ENCODE measurements around the gene FHIP1B.

The FHIP1B gene

GRCh38 chr11:6238902-6239301 is 4.5 kb upstream of the FHIP1B start, which contains the start of gene CNGA4:
Gene CNGA4 (plus strand): TSS chr11:6239089. CDS start chr11:6239207, 118 bp downstream.
- no peak for DNase-seq

DNA sequence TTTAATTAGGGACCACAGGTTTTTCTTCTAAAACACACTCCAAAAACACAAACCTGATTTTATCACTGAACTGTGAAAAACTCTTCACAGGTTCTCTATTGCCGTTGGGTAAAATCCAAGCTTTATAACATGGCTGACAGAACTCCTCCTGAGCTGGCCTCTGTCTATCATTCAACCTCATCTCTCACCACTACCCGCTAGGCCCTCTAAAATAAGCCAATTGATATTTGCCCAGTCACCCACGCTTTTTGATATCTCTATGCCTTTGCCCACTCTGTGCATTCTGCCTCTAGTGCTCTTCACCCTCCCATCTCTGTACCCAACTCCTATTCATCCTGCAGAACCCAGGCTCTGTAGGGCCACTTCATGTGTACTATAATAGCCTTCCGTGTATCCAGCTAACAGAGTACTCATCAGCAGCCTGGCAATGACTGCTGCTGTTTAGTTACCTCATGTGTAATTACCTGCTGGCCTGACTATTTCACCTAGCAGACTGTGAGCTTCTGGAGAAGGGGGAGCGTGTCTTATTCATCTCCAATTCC is 3.4 kb upstream of the FHIP1B start:
- DNase-seq: no peak

- no peak for DNase-seq
Measured at GRCh38 chr11:6237266-6237665, 2.8 kb upstream of the FHIP1B start.

GRCh38 chr11:6233984-6234386 is 451 bp downstream of the FHIP1B start:
- DNase-seq: no peak

- DNase-seq: no peak
Measured at GRCh38 chr11:6232899-6233298, 1.5 kb downstream of the FHIP1B start.

DNA sequence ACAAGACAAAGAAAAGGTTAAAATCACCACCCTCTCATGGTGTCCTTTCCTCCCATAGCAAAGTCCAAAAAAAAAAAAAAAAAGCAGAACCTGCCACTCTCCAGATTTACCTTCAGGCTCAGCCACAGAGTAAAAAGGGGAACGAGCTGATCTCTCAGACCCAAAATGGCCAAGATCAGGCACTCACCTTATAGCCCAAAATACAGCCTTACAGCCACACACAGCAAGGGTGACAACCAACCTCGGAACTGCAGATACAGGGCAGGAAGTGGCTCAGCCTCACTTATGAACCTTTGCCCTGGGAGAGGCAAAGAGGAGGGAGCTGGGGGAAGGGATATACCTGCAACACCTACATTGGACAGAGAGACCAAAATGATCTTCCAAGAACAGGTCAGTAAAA is 4.5 kb downstream of the FHIP1B start:
- peak; percentile 11 to 25 for DNase-seq

GRCh38 chr11:6228520-6228919 is 5.9 kb downstream of the FHIP1B start:
- no peak for DNase-seq

DNA sequence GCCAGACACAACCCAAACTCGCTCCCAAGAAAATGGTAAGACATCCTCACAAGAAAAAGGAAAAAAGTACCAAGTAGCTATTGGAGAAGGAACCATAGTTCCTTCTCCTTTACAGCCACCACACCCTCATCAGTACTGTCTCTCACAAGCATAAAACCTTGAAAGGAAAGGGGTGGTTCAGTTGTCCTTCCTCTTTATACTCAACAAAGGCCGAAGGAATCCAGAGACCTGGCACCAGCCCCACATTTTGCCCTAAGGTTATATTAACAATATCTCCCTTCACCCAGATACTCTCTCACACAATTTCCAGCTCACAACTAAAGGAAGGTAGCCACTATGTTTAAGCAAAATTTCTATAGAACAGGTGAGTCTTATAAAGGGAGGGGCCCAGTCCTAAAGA is 8.5 kb downstream of the FHIP1B start:
- peak; percentile 62 to 69 for DNase-seq

GRCh38 chr11:6225024-6225423 is 9.4 kb downstream of the FHIP1B start:
- DNase-seq: no peak

DNA sequence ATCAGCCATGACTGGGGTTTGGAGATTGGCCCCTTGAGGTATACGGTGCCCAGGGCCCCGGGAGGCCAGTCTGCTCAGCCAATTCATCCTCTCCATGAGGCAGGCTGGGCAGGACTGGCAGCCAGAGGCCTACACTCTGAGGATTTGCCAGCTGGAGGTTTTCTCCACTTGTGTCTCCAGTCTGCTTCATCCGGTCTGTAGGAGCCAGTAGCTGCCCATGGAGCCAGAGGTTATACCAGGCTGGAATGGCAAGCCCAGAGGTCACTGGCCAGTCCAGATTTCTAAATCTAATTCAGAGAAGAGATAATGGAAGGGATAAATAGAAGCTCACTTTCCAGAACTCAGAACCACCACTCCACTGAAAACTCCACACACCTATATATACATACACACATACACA is 10.0 kb downstream of the FHIP1B start:
- DNase-seq: no peak

GRCh38 chr11:6223854-6224253 is 10.6 kb downstream of the FHIP1B start:
- no peak for DNase-seq

GRCh38 chr11:6219359-6219758 is 15.1 kb downstream of the FHIP1B start:
- no peak for DNase-seq

GRCh38 chr11:6217722-6218121 is 16.7 kb downstream of the FHIP1B start:
- DNase-seq: no peak

DNA sequence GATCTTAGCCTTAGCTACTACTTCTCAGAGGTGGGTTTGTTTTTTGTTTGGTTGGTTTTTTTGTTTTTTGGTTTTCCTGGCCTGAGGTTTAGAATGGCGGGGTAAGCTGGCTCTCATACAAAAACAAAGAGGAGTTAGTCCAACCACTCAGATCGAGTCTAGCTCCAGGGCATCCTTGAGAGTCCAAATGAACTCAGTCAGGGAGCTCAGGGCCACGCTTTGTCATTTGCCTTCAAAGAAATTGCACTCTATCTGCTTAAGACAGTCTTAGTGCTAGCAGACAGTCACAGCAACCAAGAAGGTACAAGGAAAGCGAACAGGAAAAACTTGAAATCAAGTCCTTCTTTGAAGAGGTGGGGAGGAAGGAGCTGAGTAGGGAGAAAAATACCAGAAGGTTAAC is 17.9 kb downstream of the FHIP1B start:
- no peak for DNase-seq

- DNase-seq: no peak
Measured at GRCh38 chr11:6214530-6214929, 19.9 kb downstream of the FHIP1B start.

- DNase-seq: no peak
Measured at GRCh38 chr11:6210274-6210955, 24.0 kb downstream of the FHIP1B start.

GRCh38 chr11:6209801-6210200 is 24.6 kb downstream of the FHIP1B start:
- DNase-seq: no peak

DNA sequence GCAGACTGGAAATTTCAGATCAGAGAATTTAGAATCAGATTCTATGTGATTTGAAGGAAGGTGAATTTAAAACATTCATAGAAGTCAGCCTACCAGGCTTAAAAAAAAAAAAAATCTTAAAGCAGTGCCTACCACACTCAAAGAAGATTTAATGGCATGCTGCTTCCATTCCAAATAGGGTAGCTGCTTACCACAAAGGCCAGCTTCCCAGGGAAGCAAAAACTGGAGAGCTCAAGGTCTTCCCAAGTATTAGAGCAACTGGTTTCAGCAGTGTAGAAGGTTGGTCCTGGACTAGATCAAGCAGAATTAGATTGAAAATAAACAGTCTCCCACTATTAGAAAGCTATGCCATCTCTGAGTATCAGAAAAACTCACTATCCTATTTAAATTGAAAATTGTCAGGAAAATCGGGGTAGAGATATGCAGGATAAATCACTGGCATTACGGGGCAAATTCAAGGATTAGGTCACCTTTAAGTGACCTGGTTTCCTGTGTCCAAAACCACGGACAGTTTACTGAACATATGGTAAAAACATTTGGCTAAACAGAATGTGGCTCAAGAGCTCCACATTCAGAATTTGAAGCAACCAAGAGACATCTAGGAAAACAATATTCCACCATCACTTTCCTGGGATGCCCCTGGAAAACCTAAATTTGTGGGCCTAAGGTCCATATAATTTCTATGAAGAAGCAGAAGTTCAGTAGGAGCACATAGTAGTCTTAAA is 27.8 kb downstream of the FHIP1B start:
- no peak for DNase-seq

DNA sequence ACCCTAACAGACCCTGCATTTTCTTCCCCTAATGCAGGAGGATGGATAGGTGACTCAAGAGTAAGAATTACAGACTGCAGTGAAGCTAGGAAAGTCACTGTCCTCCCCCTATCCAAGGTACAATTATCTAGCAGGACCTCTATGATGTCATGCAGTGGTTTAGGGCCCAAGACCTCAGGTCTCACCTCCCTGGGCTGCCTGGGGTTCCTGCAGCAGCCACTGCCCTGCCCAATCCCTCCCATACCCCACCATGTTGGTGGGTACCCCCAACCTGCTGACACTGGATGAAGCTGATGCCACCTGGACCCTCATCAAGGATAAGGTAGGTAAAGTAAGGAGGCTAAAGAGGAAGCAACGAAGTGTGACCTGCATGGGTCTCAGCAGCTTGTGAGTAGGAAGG is 29.1 kb downstream of the FHIP1B start, which contains the start of gene C11orf42:
Gene C11orf42, plus strand, starts transcription at position 192 of the 400 bp plus-strand sequence. Its CDS starts 59 bp downstream, at position 251.
- DNase-seq: no peak

DNA sequence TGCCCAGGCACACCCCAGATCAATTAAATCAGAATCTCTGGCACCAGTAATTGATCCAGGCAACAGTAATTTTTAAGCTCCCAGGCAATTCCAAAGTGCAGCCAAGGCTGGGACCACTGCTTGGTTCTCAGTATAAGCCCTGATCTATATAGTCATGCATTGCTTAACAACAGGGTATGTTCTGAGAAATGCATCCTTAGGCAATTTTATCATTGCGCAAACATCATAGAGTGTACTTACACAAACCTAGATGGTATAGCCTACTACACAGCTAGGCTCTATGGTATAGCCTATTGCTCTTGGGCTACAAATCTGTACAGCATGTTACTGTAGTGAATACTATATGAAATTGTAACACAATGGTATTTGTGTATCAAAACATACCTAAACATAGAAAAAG is 29.7 kb downstream of the FHIP1B start:
- peak; percentile 86 to 92 for DNase-seq

GRCh38 chr11:6203327-6203726 is 31.1 kb downstream of the FHIP1B start:
- DNase-seq: no peak

DNA sequence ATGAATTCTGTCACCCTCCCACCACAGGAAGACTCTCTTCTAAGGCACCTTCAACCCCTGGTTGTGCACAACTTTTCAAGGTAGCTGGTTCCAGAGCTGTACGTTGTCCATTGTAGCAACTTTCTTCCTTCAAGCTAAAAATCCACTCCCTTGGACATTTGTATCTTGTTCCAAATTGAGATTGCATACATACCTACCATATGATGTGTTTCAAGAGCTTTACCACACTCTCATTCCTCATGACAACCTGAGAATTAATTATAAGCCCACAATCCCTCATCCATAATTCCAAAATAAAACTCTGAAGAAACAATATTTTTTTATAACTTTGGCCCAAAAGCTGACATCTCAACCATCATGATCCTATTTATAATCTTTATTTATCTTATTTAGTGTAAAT is 32.4 kb downstream of the FHIP1B start:
- no peak for DNase-seq

- DNase-seq: peak; percentile 74 to 80
Measured at GRCh38 chr11:6201481-6201880, 33.0 kb downstream of the FHIP1B start.

DNA sequence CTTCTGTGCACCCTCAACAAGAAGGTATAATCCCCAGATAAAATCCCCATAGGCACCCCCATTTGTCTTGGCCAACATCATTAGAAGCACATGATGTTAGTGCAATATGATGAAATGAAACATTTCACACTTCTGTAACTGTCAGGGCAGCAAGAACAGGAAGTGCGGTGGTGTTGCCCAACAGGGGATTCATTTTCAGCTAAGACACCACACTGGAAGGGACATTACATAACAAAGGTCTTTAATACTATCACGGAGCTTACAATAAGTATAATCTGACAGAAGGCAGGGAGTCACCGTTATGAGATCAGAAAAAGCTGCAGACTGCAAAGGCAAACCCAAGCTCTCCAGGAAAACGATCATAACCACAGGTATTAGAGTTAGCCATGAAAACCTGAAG is 33.5 kb downstream of the FHIP1B start:
- peak; percentile 97 to 98 for DNase-seq
